Kidney epithelial cell (primary cell): ENCODE results near the gene GRPEL2. TPM values are rescaled to one million over a fixed set of nuclear protein-coding genes. Genes with fewer than 3 reads are reported as not detected.

ENCODE experiments used
- DNase-seq: peaks from one replicate; pipeline ENCODE4 v3.0.0-alpha.2; 2010; ENCODE audit warnings: low read depth
- H3K27me3 ChIP-seq: 2 replicates; pipeline ENCODE4 v1.6.0; 2011; ENCODE audit warnings: low read length; ENCODE audit not compliant: control insufficient read depth, insufficient read depth
- H3K36me3 ChIP-seq: 2 replicates; pipeline ENCODE4 v1.5.1; 2011; ENCODE audit warnings: low read length; ENCODE audit not compliant: control insufficient read depth, insufficient read depth
- H3K4me3 ChIP-seq: 2 replicates; pipeline ENCODE4 v1.5.1; 2011; ENCODE audit warnings: low read depth, mild to moderate bottlenecking, control low read depth, low read length
- total RNA-seq: library from RNA; depleted of rRNA; stranded (reverse); fragments of >200 nt; gene quantifications from 2 replicates; pipeline ENCODE4 v1.2.3, GENCODE V29; 2015
- TF ChIP-seq, protein P1 (sequence below): IDR thresholded peaks from 2 replicates; pipeline ENCODE4 v1.5.1; 2011; ENCODE audit warnings: mild to moderate bottlenecking, moderate library complexity, low read length, control low read depth, inconsistent platforms; ENCODE audit not compliant: insufficient read depth, poor library complexity, severe bottlenecking

The GRPEL2 gene
- total RNA-seq, 1 donor from 2014 or later: 30.7 TPM

DNA sequence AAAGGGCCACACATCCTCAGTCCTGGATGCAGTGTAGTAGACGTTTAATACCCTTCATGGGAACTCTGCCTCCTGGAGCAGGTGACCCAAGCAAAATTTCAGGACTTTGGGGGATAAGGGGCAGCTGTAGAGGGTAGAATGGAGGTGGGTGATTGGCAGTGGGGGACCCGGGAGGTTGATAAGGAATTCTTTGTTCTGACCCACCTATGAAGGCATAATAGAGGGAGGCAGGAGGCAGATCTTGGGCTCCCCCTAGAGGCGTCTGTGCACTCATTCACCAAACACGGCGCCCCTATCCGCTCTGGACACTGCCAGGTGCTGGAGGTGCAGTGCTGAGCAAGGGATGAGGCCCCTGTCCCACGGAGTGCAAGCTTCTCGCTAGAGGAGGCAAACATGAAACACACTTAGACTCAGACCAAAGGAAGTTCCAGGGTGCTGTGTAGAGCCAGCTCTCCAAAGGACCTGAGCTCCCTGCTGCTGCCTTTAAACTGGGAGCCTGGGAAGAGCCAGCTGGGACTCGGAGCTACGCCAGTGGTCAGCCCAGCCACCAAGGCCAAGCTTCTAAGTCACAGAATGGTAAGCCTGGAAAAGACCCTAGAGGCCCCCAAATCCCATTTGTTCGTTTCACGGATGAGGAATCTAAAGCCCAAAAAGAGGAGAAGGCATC lies 26.1 kb downstream of the GRPEL2 start:
- DNase-seq: no peak
- TF ChIP-seq, protein P1, sequence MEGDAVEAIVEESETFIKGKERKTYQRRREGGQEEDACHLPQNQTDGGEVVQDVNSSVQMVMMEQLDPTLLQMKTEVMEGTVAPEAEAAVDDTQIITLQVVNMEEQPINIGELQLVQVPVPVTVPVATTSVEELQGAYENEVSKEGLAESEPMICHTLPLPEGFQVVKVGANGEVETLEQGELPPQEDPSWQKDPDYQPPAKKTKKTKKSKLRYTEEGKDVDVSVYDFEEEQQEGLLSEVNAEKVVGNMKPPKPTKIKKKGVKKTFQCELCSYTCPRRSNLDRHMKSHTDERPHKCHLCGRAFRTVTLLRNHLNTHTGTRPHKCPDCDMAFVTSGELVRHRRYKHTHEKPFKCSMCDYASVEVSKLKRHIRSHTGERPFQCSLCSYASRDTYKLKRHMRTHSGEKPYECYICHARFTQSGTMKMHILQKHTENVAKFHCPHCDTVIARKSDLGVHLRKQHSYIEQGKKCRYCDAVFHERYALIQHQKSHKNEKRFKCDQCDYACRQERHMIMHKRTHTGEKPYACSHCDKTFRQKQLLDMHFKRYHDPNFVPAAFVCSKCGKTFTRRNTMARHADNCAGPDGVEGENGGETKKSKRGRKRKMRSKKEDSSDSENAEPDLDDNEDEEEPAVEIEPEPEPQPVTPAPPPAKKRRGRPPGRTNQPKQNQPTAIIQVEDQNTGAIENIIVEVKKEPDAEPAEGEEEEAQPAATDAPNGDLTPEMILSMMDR: peak; percentile 94
- no peak overlapping the region for H3K4me3 ChIP-seq

DNA sequence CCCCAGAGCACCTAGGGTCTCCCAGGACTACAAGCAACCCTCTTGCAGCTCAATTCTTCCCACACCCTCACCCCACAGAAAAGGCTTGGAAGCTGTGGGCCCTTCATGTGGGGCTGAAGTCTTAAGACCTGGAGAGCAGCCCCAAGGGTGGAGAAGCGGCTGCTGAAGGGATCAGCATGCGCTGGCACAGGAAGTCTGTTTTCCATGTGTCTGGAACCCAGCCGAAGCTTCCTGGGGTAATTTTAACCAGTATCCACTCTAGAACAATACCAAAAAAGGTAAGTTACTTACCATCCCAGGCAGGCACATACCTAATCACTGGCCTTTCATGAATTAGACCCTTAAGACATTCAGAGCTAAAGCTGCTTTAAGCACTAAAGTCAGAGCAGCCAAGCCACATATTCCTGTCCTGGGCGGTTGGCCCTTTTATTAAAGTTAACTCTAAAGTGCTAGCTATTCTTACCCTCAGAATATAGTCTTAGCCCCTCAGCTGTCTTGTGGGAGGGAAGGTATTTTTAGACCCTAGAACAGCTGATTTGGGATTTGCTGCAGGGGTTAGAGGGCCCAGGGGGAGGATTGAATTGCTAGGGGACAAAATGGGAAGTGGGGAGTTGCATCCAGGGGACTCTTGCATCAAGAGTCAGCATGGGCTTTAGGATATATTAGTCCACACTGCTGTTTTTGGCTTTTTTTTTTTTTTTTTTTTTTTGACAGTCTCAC lies 26.9 kb downstream of the GRPEL2 start:
- no peak overlapping the region for H3K4me3 ChIP-seq
- TF ChIP-seq, protein P1: no peak
- no peaks in the 10 kb centered on the region for H3K27me3 ChIP-seq
- no peaks in the 10 kb centered on the region for H3K36me3 ChIP-seq
- no peak for DNase-seq

More for the DNA sequence above, 26.1 kb downstream of the GRPEL2 start:
- Histone ChIP-seq H3K36me3 (no peaks in the 10 kb centered on the region), H3K27me3 (no peaks in the 10 kb centered on the region)

DNA sequence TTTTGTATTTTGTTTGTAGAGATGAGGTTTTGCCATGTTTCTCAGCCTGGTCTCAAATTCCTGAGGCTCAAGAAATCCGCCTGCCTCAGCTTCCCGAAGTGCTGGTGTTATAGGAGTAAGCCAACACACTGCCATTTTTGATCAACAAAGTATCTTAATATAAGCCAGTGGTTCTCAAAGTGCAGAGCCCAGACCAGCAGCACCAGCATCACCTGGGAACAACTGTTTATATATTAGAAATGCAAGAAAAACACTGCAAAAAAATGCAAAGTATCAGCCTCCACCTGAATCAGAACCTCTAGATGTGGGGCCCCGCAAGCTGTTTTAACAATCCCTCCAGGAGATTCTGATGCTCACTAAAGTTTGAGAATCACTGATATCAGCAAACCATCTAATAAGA lies 27.6 kb downstream of the GRPEL2 start:
- TF ChIP-seq, protein P1: no peak
- Histone ChIP-seq H3K27me3 (no peaks in the 10 kb centered on the region), H3K36me3 (no peaks in the 10 kb centered on the region), H3K4me3 (no peak overlapping the region)
- no peak for DNase-seq

DNA sequence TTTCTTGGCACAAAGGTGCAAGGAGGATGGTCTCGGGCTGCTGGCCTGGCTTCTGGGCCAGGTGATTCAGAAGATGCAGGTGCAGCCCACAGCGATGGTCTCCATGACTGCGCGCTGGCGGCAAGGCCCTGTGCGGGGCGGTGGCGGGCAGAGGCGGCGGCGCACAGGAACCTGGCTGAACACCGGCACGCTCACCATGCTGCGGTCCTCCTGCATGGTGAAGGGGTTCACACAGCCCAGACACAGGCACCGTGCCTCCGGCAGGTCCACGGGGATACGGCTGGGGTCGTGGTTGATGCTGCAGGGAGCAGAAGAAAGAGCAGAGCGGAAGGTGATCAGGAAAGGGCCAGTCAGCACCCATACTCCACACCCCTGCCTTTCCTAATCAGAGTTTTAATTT lies 29.0 kb downstream of the GRPEL2 start:
- DNase-seq: no peak
- no peaks in the 10 kb centered on the region for H3K36me3 ChIP-seq
- TF ChIP-seq, protein P1: no peak
- no peak overlapping the region for H3K4me3 ChIP-seq
- peaks cover 1% of the 10 kb centered on the region for H3K27me3 ChIP-seq

DNA sequence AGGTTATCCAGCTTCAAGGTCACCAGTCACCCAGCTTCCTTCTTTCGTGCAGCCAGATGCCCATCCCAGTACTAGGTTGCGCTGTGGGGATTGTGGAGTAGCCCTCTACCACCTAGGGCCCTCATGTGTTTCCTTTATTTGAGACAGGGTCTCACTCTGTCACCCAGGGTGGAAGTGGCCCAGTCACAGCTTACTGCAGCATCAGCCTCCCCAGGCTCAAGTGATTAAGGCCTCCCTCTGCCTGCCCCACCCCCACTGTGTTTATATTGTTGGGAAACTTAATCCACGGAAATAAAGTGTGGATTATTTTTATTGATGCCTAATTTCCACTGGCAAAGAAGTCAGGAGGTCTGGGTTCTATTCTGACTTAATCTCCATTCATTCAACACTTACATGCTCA lies 29.5 kb downstream of the GRPEL2 start:
- DNase-seq: no peak
- Histone ChIP-seq H3K36me3 (no peaks in the 10 kb centered on the region), H3K4me3 (no peak overlapping the region), H3K27me3 (peaks cover 4% of the 10 kb centered on the region)
- TF ChIP-seq, protein P1: no peak
